Omental fat pad (tissue), 4 donors: Measurements from ENCODE around the gene FOXA2. TPM values are rescaled to one million over a fixed set of nuclear protein-coding genes. Genes with fewer than 3 reads are reported as not detected.

Source experiments
- ATAC-seq: fragments of 150-250 bp; one replicate; pipeline ENCODE4 v1.9.1; 2016; ENCODE audit warnings: mild to moderate bottlenecking, moderate library complexity; ENCODE audit not compliant: low FRiP score
- DNase-seq: peaks from one replicate; pipeline ENCODE4 v3.0.0-alpha.2; 2019; ENCODE audit warnings: low spot score
- total RNA-seq, 4 donors: library from RNA; depleted of rRNA; stranded (reverse); fragments of >200 nt; gene quantifications; one replicate each; pipeline ENCODE4 v1.1.0, GENCODE V29; 2016
- TF ChIP-seq, protein P1 (sequence below), 3 donors: fragments of 450-650 bp; IDR thresholded peaks; one replicate each; pipeline ENCODE4 v1.5.1; 2016 to 2017; ENCODE audit warnings: antibody characterized with exemption in 3 of 3, mild to moderate bottlenecking in 3 of 3, moderate library complexity in 2 of 3

FOXA2 gene
- total RNA-seq, 4 donors from 2014 or later = 0.19 TPM; not detected in 3

DNA sequence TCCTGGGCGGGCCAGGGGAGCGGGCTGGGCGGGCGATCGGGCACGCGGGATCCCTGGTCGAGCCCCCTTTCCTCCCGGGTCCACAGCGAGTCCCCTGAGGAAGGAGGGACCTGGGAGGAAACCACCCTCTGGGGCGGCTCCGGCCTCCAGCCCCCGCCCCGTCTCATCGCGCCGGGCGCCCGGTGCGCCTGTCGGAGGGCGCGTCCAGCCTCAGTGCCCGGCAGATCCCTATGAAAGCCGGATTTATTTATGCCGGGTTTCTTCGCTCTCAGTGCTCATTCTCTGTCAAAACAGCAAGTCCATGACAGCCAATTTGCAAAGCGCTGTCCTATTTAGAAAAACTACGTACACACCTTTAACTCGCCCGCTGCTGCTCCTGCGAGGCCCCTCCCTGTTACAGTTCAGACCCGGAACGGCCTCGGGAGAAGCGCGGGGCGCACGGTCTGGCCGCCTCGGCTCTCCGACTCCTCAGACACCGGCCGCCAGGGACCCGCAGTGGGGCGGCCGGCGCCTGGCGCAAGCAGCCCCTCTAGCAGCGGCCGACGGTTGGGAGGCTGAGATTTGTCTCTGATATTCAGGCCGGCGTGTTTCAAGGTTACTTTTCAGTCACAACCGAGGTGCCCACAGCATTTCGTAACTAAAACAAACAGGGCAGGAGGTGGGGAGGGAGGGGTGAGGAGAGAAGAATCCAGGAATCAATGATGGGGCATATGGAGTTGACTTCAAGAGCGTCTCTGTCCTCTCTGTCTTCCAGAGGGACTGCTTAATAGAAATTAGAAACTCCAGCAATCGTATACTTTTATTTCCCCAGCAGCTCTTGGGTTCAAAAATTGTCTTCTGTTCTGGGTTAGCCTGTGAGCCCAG lies 782 bp upstream of the FOXA2 start:
- DNase-seq = no peak
- ATAC-seq = no peak
- TF ChIP-seq, protein P1, sequence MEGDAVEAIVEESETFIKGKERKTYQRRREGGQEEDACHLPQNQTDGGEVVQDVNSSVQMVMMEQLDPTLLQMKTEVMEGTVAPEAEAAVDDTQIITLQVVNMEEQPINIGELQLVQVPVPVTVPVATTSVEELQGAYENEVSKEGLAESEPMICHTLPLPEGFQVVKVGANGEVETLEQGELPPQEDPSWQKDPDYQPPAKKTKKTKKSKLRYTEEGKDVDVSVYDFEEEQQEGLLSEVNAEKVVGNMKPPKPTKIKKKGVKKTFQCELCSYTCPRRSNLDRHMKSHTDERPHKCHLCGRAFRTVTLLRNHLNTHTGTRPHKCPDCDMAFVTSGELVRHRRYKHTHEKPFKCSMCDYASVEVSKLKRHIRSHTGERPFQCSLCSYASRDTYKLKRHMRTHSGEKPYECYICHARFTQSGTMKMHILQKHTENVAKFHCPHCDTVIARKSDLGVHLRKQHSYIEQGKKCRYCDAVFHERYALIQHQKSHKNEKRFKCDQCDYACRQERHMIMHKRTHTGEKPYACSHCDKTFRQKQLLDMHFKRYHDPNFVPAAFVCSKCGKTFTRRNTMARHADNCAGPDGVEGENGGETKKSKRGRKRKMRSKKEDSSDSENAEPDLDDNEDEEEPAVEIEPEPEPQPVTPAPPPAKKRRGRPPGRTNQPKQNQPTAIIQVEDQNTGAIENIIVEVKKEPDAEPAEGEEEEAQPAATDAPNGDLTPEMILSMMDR (IDR thresholded peaks at IDR 0.05) = no peak

DNA sequence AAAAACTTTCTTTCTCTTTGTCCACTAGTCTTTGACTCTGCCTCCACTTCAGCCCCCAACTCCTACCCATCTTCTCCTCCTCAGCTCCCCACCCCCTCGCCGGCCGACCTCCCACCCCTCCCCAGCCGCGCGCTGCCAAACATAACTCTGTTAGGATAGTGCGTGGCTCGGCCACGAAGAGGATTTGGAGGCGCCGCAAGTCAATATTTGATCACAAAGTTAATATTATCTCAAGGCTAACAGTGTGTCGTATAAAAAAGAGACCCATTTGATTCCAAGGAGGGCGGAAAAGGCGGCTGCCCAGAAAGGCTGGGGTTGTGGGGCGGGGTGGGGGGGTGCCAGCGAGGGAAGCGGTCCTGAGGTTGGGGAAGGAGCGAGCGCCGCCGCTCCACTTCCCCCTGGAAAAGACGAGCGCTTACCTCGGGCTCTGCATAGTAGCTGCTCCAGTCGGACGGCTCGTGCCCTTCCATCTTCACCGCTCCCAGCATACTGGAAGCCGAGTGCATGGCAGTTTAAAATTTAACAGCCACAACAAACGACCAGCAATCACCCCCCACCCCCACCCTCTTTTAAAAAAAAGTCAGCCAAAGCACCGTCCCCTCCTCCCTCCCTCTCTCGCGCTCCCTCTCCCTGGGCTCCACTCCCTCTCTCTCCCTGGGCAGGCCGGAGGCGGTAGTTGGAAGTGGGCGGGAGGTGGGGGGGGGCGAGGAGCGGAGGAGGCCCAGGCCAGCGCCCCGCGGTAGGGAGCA lies 425 bp downstream of the FOXA2 start:
- ATAC-seq (no peak), DNase-seq (no peak)
- TF ChIP-seq, protein P1 (IDR thresholded peaks at IDR 0.05) = no peak

- no peak for DNase-seq
- ATAC-seq = no peak
Measured at GRCh38 chr20:22582964-22583772, 1.2 kb downstream of the FOXA2 start.

DNA sequence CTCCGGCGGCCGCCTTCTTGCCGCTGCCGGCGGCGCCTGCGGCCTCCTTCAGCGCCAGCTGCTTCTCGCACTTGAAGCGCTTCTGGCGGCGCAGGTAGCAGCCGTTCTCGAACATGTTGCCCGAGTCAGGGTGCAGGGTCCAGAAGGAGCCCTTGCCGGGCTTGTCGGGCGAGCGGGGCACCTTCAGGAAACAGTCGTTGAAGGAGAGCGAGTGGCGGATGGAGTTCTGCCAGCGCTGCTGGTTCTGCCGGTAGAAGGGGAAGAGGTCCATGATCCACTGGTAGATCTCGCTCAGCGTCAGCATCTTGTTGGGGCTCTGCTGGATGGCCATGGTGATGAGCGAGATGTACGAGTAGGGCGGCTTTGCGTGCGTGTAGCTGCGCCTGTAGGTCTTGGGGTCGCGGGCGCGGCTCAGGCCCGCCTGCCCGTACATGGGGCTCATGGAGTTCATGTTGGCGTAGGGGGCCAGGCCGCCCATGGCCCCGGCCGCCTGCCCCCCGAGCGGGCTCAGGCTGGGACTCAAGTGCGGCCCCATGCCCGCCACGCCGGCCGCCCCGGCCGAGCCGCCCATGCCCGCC lies 1.9 kb downstream of the FOXA2 start:
- DNase-seq = no peak
- ATAC-seq = no peak
- TF ChIP-seq, protein P1 (IDR thresholded peaks at IDR 0.05) = no peak

More at GRCh38 chr20:22582964-22583772, 1.2 kb downstream of the FOXA2 start:
- TF ChIP-seq, protein P1 (IDR thresholded peaks at IDR 0.05) = no peak

DNA sequence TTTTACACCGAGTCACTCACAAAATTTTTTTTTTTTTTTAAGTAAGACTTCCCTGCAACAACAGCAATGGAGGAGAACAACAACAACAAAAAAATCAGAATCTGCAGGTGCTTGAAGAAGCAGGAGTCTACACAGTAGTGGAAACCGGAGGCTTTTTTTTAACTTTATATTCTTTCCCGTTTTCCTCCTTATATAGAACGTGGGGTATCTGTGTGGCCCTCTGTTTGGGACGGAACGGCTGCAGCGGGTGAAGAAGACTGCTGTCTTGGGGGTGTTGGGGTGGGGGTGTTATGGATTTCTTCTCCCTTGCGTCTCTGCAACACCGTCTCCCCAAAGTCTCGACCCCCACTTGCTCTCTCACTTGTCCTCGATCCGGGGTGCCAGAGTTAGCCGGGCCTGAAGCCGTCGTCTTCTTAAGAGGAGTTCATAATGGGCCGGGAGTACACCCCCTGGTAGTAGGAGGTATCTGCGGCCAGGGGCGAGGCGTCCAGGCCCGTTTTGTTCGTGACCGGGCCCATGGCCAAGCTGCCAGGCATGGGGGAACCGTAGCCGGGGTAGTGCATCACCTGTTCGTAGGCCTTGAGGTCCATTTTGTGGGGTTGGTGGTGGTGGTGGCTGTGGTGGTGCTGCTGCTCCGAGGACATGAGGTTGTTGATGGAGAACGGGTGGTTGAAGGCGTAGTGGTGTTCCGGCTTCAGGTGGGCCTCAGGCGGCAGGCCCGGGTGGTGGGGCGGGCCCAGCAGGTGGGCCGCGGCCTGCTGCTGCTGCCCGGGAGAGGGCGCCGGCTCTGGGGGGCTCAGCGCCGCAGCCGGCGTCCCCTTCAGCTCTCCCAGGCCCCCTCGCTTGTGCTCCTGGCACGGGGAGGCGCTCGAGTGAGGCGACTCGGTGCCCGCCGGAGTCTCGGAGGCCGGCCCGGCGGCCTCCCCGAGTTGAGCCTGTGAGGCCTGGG lies 2.7 kb downstream of the FOXA2 start:
- TF ChIP-seq, protein P1 (IDR thresholded peaks at IDR 0.05) = no peak
- DNase-seq = no peak
- ATAC-seq = no peak
